ENCODE data around the gene ARHGAP1. TPM values are rescaled to one million over a fixed set of nuclear protein-coding genes. Genes with fewer than 3 reads are reported as not detected.

ARHGAP1 gene
- total and polyA plus RNA-seq, 8 donors = 18.7 to 51.1 (median 28.4) TPM

DNA sequence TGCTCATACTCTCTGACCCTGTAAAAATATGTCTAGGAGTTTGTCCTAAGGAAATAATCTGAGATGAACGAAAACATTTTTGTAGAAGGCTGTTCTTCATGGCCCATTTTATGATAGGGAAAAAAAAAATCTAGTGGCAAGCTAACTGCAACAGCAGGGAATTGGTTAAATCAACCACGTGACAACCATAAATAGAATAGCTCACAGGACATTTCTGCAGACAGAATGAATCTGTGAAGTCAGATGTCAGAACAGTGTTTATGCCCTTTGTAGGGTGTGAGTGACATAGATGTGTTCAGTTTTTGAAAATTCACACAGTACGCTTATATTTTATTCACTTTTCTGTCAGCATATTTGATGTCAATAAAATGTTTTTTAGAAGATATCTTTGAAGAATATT is 16.1 kb downstream of the ARHGAP1 start:
- no peak overlapping the region for H3K4me3 ChIP-seq
- H3K27me3 ChIP-seq = no peaks in the 10 kb centered on the region
- peaks cover 5 to 29% (median 24%) of the 10 kb centered on the region in 3 donors for H3K36me3 ChIP-seq
- H3K27ac ChIP-seq = no peak overlapping the region
- peaks cover 0 to 2% (median 0%) of the 10 kb centered on the region in 3 donors for H3K4me1 ChIP-seq
- FAIRE-seq (no peak), DNase-seq (no peak), ATAC-seq (no peak)
- TF ChIP-seq, protein P1, sequence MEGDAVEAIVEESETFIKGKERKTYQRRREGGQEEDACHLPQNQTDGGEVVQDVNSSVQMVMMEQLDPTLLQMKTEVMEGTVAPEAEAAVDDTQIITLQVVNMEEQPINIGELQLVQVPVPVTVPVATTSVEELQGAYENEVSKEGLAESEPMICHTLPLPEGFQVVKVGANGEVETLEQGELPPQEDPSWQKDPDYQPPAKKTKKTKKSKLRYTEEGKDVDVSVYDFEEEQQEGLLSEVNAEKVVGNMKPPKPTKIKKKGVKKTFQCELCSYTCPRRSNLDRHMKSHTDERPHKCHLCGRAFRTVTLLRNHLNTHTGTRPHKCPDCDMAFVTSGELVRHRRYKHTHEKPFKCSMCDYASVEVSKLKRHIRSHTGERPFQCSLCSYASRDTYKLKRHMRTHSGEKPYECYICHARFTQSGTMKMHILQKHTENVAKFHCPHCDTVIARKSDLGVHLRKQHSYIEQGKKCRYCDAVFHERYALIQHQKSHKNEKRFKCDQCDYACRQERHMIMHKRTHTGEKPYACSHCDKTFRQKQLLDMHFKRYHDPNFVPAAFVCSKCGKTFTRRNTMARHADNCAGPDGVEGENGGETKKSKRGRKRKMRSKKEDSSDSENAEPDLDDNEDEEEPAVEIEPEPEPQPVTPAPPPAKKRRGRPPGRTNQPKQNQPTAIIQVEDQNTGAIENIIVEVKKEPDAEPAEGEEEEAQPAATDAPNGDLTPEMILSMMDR (IDR thresholded peaks at IDR 0.05) = no peak
- intact Hi-C loops (cut with DNase I) = no loop called here
- H3K9me3 ChIP-seq = no peaks in the 10 kb centered on the region
- 84 to 86% methylated on average over 3 of the region's 3 CpGs for WGBS, 2 donors

DNA sequence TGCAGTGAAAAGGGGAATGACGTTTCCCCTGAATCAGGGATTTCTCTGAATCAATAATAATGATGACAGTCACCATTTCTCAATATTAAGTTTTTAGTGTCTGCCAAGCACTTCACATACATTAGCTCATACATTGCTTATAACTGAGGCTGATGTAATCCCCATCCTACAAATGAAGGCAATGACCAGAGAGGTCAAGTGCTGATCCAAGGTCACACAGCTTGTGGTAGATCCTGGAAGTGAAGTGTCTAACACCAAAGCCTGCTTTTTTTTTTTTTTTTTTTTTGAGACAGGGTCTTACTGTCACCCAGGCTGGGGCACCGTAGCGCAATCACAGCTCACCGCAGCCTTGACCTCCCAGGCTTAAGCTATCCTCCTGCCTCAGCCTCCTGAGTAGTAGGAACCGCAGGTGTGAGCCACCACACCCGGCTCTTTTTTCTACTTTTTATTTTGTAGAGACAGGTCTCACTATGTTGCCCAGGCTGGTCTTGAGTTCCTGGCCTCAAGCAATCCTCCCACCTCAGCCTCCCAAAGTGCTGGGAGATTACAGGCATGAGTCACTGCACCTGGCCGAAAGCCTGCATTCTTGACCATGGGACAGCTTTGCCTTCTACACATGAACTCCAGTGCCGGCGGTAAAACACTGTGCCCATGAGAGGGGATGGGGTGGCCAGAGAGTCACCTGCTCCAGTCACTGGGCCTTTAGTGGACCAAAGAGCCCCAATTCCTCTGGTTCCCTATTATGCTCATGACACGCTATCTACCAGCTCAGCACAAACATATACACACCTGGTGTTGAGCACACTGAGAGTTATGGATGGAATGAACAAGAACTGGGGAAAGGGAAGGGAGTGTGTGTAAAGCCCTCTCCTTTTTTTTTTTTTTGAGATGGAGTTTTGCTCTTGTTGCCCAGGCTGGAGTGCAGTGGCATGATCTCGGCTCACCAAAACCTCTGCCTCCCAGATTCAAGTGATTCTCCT is 17.4 kb downstream of the ARHGAP1 start:
- TF ChIP-seq, protein P1 (IDR thresholded peaks at IDR 0.05) = no peak
- H3K36me3 ChIP-seq = peaks cover 5 to 42% (median 28%) of the 10 kb centered on the region in 3 donors
- no peak for ATAC-seq
- WGBS, 2 donors = 90 to 92% methylated on average over 11 of the region's 11 CpGs
- no peak for FAIRE-seq
- no peaks in the 10 kb centered on the region for H3K9me3 ChIP-seq
- no peaks in the 10 kb centered on the region for H3K27me3 ChIP-seq
- no peak overlapping the region for H3K27ac ChIP-seq
- peaks cover 0 to 5% (median 0%) of the 10 kb centered on the region in 3 donors for H3K4me1 ChIP-seq
- H3K4me3 ChIP-seq = no peak overlapping the region
- peak in 1 of 6 donors; percentile 12 for DNase-seq
- intact Hi-C loops (cut with DNase I) = no loop called here

GRCh38 chr11:46681814-46682213 is 18.6 kb downstream of the ARHGAP1 start:
- H3K27me3 ChIP-seq = no peaks in the 10 kb centered on the region
- no peak overlapping the region for H3K27ac ChIP-seq
- no peaks in the 10 kb centered on the region for H3K9me3 ChIP-seq
- DNase-seq (no peak), ATAC-seq (no peak), FAIRE-seq (no peak)
- H3K4me1 ChIP-seq = peaks cover 0 to 5% (median 0%) of the 10 kb centered on the region in 3 donors
- TF ChIP-seq, protein P1 (IDR thresholded peaks at IDR 0.05) = no peak
- no peak overlapping the region for H3K4me3 ChIP-seq
- 96 to 97% methylated on average over 11 of the region's 11 CpGs for WGBS, 2 donors
- intact Hi-C loops (cut with DNase I) = loop anchor here in 1 of 3 donors (2.0 kb wide), 1 partner anchor 45 kb away; no protein-coding TSS in a partner anchor
- peaks cover 5 to 38% (median 28%) of the 10 kb centered on the region in 3 donors for H3K36me3 ChIP-seq

DNA sequence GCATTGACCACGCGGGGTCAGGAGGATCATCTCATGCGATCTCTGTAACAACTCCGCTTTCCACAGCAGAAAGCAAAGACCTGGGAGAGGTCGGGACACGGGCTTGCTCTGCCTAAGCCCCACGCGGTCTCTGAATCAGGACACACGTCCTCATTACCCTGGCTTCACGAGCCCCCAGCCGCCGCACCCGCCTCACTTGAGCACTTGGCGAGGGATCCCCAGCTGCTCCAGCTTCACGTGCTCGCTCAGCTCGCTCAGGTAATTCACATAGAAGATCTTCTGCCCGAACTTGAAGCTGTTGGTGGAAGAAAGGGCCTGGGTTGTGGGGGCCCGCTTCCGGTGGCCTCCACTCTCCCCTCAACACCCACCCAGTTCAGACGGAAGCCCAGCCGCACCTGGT is 19.6 kb downstream of the ARHGAP1 start:
- no peaks in the 10 kb centered on the region for H3K27me3 ChIP-seq
- no peak for FAIRE-seq
- H3K9me3 ChIP-seq = no peaks in the 10 kb centered on the region
- ATAC-seq = no peak
- no peak overlapping the region for H3K4me3 ChIP-seq
- TF ChIP-seq, protein P1 (IDR thresholded peaks at IDR 0.05) = no peak
- H3K27ac ChIP-seq = no peak overlapping the region
- H3K36me3 ChIP-seq = peaks cover 5 to 38% (median 28%) of the 10 kb centered on the region in 3 donors
- peaks cover 3 to 7% (median 5%) of the 10 kb centered on the region in 3 donors for H3K4me1 ChIP-seq
- DNase-seq = peak in 1 of 6 donors; percentile 49
- WGBS, 2 donors = 93 to 95% methylated on average over 22 of the region's 22 CpGs
- intact Hi-C loops (cut with DNase I) = loop anchor here in 1 of 3 donors (2.0 kb wide), 1 partner anchor 46 kb away; no protein-coding TSS in a partner anchor
